Measurements from ENCODE around the gene RSPH1.
A peak's percentile ranks its signal among the peaks of the same experiment; 100 is the strongest.

Gene RSPH1

DNA sequence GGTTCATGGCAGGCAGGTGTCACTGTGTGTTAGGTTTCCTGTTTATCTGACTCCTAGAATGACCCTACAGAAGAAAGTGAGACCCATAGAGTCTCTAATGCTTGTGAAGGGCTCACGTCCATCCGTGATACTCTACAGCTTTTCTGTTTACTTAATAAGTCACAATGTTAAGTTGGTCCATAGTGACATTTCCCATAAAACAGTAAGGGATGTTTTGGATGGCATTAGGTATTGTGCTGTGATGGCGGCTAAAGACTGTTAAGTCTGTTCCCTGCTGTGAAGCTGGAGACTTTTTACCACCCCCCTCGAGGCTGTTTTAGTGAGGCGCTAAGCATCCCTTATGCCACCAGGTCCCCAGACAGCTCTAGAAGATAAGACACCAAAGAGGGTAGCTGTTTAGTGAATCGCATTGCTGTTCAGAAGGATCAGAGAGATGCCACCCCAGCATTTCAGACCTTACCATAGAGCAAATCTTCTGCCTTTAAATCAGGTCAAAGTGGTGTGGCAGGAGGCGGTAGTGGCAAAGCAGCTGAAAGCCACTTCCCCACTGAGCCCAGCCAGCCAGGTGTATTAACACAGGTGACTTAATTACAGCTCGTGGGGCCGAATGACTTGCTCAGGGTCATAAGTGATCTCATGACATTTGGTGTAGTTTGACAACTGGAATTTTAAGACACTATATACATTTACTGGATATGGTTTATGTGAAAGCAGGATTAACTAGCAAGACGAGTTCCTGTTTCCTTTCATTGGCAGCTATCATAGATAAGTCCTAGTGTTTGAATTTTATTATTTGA, 42.7 kb upstream of the RSPH1 start:
- ChIA-PET POLR2A (ENCODE audit: low non-redundant PET) (no interaction called here), CTCF (interaction anchor here (0.6 to 1.3 kb wide), 4 partner anchors 71 to 353 kb away, joined by 3 read pairs; no protein-coding TSS in a partner anchor)
- TF ChIP-seq, protein P1, sequence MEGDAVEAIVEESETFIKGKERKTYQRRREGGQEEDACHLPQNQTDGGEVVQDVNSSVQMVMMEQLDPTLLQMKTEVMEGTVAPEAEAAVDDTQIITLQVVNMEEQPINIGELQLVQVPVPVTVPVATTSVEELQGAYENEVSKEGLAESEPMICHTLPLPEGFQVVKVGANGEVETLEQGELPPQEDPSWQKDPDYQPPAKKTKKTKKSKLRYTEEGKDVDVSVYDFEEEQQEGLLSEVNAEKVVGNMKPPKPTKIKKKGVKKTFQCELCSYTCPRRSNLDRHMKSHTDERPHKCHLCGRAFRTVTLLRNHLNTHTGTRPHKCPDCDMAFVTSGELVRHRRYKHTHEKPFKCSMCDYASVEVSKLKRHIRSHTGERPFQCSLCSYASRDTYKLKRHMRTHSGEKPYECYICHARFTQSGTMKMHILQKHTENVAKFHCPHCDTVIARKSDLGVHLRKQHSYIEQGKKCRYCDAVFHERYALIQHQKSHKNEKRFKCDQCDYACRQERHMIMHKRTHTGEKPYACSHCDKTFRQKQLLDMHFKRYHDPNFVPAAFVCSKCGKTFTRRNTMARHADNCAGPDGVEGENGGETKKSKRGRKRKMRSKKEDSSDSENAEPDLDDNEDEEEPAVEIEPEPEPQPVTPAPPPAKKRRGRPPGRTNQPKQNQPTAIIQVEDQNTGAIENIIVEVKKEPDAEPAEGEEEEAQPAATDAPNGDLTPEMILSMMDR (conservative IDR thresholded peaks at IDR 0.05; ENCODE audit: low read depth), result no peak
- no peak overlapping the region for H3K27ac ChIP-seq
- no peak for DNase-seq (ENCODE audit: low spot score)

DNA sequence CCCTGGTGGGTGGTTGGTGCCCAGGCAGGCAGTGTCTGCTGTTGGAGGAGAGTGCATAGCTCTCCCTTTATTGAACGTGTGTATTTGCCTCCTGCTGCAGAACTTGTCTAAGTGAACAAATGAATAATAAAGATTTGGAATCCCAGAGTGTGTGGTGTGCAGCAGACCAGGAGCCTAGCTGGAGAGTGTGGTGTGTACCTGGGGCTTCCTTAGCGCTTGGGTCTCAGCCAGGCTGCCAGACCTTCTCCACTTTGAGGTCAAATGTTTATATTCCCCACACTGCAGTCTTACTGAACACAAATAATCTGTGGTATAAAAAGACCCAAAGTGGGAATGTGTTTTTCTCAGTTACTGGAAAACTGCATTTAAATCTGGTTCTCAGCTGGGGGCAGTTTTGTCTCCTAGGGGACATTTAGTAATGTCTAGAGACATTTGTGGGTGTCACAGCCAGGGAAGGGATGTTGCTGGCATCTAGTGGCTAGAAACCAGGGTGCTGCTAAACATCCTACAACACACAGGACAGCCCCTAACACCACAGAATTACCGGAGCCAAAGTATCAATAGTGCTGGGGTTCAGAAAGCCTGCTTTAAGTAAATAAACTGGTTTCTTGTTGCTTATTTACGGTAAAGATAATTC, 41.2 kb upstream of the RSPH1 start:
- TF ChIP-seq, protein P1 (conservative IDR thresholded peaks at IDR 0.05; ENCODE audit: low read depth), result peak; percentile 26; the same call in 1 of the 2 replicates
- DNase-seq (ENCODE audit: low spot score), result no peak
- POLR2A ChIA-PET (ENCODE audit: low non-redundant PET), result no interaction called here
- H3K27ac ChIP-seq, result no peak overlapping the region
- CTCF ChIA-PET, result interaction anchor here (0.6 to 2.4 kb wide), 4 partner anchors 9 to 391 kb away, joined by 3 to 8 read pairs (median 4); no protein-coding TSS in a partner anchor

DNA sequence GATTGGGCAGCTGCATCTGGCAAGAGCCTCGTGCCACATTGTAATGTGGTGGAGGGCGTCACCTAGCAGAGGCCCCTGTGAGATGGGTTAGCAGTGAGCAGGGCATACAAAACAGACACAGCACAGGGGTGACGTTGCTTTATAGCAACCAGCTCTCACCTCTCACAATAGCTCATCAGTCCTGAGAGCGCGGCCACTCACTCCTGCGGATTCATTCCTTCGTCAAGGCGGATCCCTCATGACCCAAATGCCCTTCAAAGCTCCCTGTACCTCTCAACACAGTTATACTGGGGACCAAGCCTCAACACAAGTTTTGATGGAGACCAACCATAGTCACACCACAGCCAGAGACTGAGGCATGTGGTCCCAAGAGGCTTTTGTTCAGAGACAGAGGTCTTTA, 40.6 kb upstream of the RSPH1 start:
- ChIA-PET POLR2A (ENCODE audit: low non-redundant PET) (no interaction called here), CTCF (interaction anchor here (0.6 to 2.4 kb wide), 4 partner anchors 8 to 391 kb away, joined by 3 to 8 read pairs (median 4); no protein-coding TSS in a partner anchor)
- H3K27ac ChIP-seq, result no peak overlapping the region
- DNase-seq (ENCODE audit: low spot score), result no peak
- TF ChIP-seq, protein P1 (conservative IDR thresholded peaks at IDR 0.05; ENCODE audit: low read depth), result no peak

DNA sequence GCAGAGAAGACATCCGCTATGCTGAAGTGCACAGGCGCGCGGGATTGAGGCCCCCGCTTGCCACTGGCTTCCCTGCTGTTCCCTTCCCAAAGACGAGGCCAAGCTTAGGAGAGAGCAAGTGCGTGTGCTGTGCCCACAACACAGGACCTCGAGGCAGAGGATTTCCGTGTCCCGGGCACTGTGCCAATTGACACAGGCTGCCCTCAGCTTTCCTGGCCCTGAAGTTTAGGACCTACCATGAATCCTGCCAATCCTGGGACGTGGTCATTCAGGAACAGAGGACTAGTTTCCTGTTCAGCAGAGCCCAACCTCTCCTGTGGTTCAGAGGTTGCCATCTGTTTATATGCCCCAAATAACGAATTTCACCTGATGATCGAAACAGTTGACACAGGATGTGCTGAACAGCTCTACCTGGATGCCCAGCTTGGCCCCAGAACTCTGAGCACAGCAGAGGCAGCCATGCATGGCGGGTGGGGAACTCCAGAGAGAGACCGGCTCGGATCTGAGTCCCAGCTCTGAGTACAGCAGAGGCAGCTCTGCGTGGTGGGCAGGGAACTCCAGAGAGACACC, 39.7 kb upstream of the RSPH1 start:
- CTCF ChIA-PET, result interaction anchor here (1.0 to 2.4 kb wide), 3 partner anchors 69 to 390 kb away, joined by 3 to 8 read pairs (median 3); no protein-coding TSS in a partner anchor
- H3K27ac ChIP-seq, result no peak overlapping the region
- DNase-seq (ENCODE audit: low spot score), result no peak
- POLR2A ChIA-PET (ENCODE audit: low non-redundant PET), result no interaction called here
- TF ChIP-seq, protein P1 (conservative IDR thresholded peaks at IDR 0.05; ENCODE audit: low read depth), result no peak

DNA sequence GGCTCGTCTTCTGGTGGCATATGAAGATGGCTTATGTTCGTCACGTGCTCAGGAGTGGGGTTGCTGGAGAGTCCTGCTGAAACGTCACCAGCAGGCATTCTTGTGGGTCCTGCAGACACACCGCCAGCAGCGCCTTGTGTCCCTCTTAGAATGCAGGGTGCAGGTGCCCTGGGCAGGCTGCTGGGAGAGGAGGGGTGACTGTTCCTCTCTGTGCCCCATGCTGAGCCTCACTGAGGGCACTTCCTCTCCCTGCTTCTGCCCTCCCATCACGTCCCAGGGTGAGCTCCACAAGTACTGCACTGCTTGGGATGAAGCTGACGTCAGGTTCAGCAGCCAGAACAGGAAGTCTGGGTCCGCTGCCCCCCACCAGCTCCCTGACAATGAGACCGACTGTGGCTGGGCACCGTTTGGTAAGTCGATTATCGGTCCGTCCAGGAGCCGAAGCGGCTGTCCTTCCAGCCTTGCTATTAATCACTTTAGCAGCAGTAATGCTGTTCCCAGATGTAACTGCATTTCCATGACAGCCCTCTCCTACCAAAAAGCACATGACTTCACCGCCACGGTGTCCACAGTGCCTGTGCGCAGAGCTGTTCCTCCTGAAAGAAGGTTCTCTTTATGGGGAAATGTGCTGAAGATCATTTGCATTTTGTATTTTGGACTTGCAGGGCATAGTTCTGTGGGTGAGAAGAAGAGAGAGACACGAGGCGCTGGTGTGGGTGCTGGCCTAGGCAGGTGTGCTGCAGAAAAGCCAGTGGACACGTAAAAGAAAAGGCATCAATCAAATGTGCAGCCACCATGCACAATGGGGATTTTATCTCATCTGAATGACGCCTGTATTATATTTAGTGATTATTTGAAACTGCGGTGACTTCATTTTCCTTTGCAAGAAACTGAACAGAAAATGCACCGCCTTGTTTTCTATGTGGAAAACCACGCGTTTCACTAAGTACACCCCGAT, 38.7 kb upstream of the RSPH1 start:
- CTCF ChIA-PET, result interaction anchor here (0.7 to 2.4 kb wide), 2 partner anchors 10 to 68 kb away, joined by 5 to 8 read pairs; no protein-coding TSS in a partner anchor
- POLR2A ChIA-PET (ENCODE audit: low non-redundant PET), result no interaction called here
- TF ChIP-seq, protein P1 (conservative IDR thresholded peaks at IDR 0.05; ENCODE audit: low read depth), result no peak
- H3K27ac ChIP-seq, result no peak overlapping the region
- no peak for DNase-seq (ENCODE audit: low spot score)

All from RWPE1 (cell line).